Stimulated activated memory B cell treated with anti-CD40 and anti-IgM and Interleukin-4, amounts not matched to agents 10 μg/mL and 1 μg/mL and 100 μg/mL, for 72 hours (primary cell): ENCODE measurements around the gene TRIM32.
"Not testable (repeated sequence)": the region's sequence is repeated elsewhere in the genome, so short reads cannot be mapped to it uniquely, and the experiment has no call there.

Experiments
- ATAC-seq: fragments of 150-1000 bp; cut with Tn5 transposase; 2 replicates; pipeline ENCODE4 v1.10.0; 2021
- H3K27ac Mint-ChIP-seq: one replicate; pipeline ENCODE4 v1.8.0; 2022; ENCODE audit warnings: mild to moderate bottlenecking, mixed read lengths
- H3K27me3 Mint-ChIP-seq: one replicate; pipeline ENCODE4 v1.8.0; 2022; ENCODE audit warnings: mixed read lengths
- H3K36me3 Mint-ChIP-seq: one replicate; pipeline ENCODE4 v1.8.0; 2022; ENCODE audit warnings: mixed read lengths
- H3K4me1 Mint-ChIP-seq: one replicate; pipeline ENCODE4 v1.8.0; 2022; ENCODE audit warnings: mixed read lengths
- H3K4me3 Mint-ChIP-seq: one replicate; pipeline ENCODE4 v1.8.0; 2022; ENCODE audit warnings: mild to moderate bottlenecking, moderate library complexity, mixed read lengths
- H3K9me3 Mint-ChIP-seq: one replicate; pipeline ENCODE4 v1.8.0; 2022; ENCODE audit warnings: mixed read lengths

The TRIM32 gene

GRCh38 chr9:116662646-116663310 is 24.3 kb upstream of the TRIM32 start:
- no peak for ATAC-seq
- Mint-ChIP-seq H3K36me3 (no peaks in the 10 kb centered on the region), H3K4me3 (no peak overlapping the region), H3K4me1 (no peaks in the 10 kb centered on the region), H3K9me3 (no peaks in the 10 kb centered on the region), H3K27me3 (no peaks in the 10 kb centered on the region), H3K27ac (no peak overlapping the region)

- H3K4me1 Mint-ChIP-seq = no peaks in the 10 kb centered on the region
- H3K27ac Mint-ChIP-seq = no peak overlapping the region
- H3K36me3 Mint-ChIP-seq = no peaks in the 10 kb centered on the region
- no peak overlapping the region for H3K4me3 Mint-ChIP-seq
- no peak for ATAC-seq
- H3K27me3 Mint-ChIP-seq = no peaks in the 10 kb centered on the region
- peaks cover under 1% of the 10 kb centered on the region for H3K9me3 Mint-ChIP-seq
These were observed 23.5 kb upstream of the TRIM32 start for GRCh38 chr9:116663581-116663980.

- Mint-ChIP-seq H3K36me3 (peaks cover 16% of the 10 kb centered on the region), H3K4me1 (no peaks in the 10 kb centered on the region), H3K4me3 (no peak overlapping the region), H3K9me3 (peaks cover 13% of the 10 kb centered on the region), H3K27ac (no peak overlapping the region), H3K27me3 (no peaks in the 10 kb centered on the region)
- ATAC-seq = no peak
These were observed 18.0 kb upstream of the TRIM32 start for GRCh38 chr9:116668970-116669695.

- H3K4me1 Mint-ChIP-seq = no peaks in the 10 kb centered on the region
- no peak overlapping the region for H3K4me3 Mint-ChIP-seq
- no peaks in the 10 kb centered on the region for H3K27me3 Mint-ChIP-seq
- H3K27ac Mint-ChIP-seq = no peak overlapping the region
- peaks cover 24% of the 10 kb centered on the region for H3K9me3 Mint-ChIP-seq
- H3K36me3 Mint-ChIP-seq = peaks cover 29% of the 10 kb centered on the region
- ATAC-seq = peak; percentile 59
These were observed 15.5 kb upstream of the TRIM32 start for GRCh38 chr9:116671605-116672004.

GRCh38 chr9:116673375-116673774 is 13.7 kb upstream of the TRIM32 start:
- ATAC-seq = no peak
- Mint-ChIP-seq H3K4me3 (no peak overlapping the region), H3K4me1 (no peaks in the 10 kb centered on the region), H3K36me3 (peaks cover 29% of the 10 kb centered on the region), H3K27ac (no peak overlapping the region), H3K9me3 (peaks cover 24% of the 10 kb centered on the region), H3K27me3 (no peaks in the 10 kb centered on the region)

GRCh38 chr9:116674210-116674980 is 12.7 kb upstream of the TRIM32 start:
- H3K4me3 Mint-ChIP-seq = no peak overlapping the region
- no peaks in the 10 kb centered on the region for H3K4me1 Mint-ChIP-seq
- H3K9me3 Mint-ChIP-seq = peaks cover 21% of the 10 kb centered on the region
- H3K27ac Mint-ChIP-seq = no peak overlapping the region
- no peaks in the 10 kb centered on the region for H3K27me3 Mint-ChIP-seq
- ATAC-seq = no peak
- peaks cover 29% of the 10 kb centered on the region for H3K36me3 Mint-ChIP-seq

- ATAC-seq = no peak
- no peaks in the 10 kb centered on the region for H3K27me3 Mint-ChIP-seq
- H3K4me3 Mint-ChIP-seq = no peak overlapping the region
- no peak overlapping the region for H3K27ac Mint-ChIP-seq
- H3K9me3 Mint-ChIP-seq = peaks cover 5% of the 10 kb centered on the region
- H3K4me1 Mint-ChIP-seq = peaks cover 23% of the 10 kb centered on the region
- peaks cover 6% of the 10 kb centered on the region for H3K36me3 Mint-ChIP-seq
These were observed 3.6 kb upstream of the TRIM32 start for GRCh38 chr9:116683535-116683934.

- H3K9me3 Mint-ChIP-seq = peaks cover 2% of the 10 kb centered on the region
- peaks cover 37% of the 10 kb centered on the region for H3K4me1 Mint-ChIP-seq
- no peak overlapping the region for H3K27ac Mint-ChIP-seq
- ATAC-seq = no peak
- peaks cover 6% of the 10 kb centered on the region for H3K36me3 Mint-ChIP-seq
- H3K4me3 Mint-ChIP-seq = no peak overlapping the region
- H3K27me3 Mint-ChIP-seq = no peaks in the 10 kb centered on the region
These were observed 1.9 kb upstream of the TRIM32 start for GRCh38 chr9:116685166-116685565.

GRCh38 chr9:116686135-116686534 is 970 bp upstream of the TRIM32 start:
- no peak for ATAC-seq
- Mint-ChIP-seq H3K4me3 (peak overlapping the region; percentile 89), H3K9me3 (peaks cover 2% of the 10 kb centered on the region), H3K4me1 (peaks cover 44% of the 10 kb centered on the region), H3K36me3 (peaks cover 6% of the 10 kb centered on the region), H3K27ac (peak overlapping the region; percentile 77), H3K27me3 (no peaks in the 10 kb centered on the region)

- Mint-ChIP-seq H3K27me3 (no peaks in the 10 kb centered on the region), H3K9me3 (peaks cover 2% of the 10 kb centered on the region), H3K4me3 (peak overlapping the region; percentile 89), H3K36me3 (peaks cover 6% of the 10 kb centered on the region), H3K27ac (peak overlapping the region; percentile 77), H3K4me1 (peaks cover 49% of the 10 kb centered on the region)
- peak; percentile 59 for ATAC-seq
These were observed 422 bp upstream of the TRIM32 start for GRCh38 chr9:116686693-116687073.

GRCh38 chr9:116687754-116688135 is 640 bp downstream of the TRIM32 start:
- H3K4me1 Mint-ChIP-seq = peaks cover 58% of the 10 kb centered on the region
- H3K4me3 Mint-ChIP-seq = peak overlapping the region; percentile 89
- H3K27ac Mint-ChIP-seq = peak overlapping the region; percentile 77
- no peak for ATAC-seq
- peaks cover 6% of the 10 kb centered on the region for H3K36me3 Mint-ChIP-seq
- no peaks in the 10 kb centered on the region for H3K27me3 Mint-ChIP-seq
- peaks cover 2% of the 10 kb centered on the region for H3K9me3 Mint-ChIP-seq

- no peak overlapping the region for H3K4me3 Mint-ChIP-seq
- peaks cover 2% of the 10 kb centered on the region for H3K9me3 Mint-ChIP-seq
- peak overlapping the region; percentile 77 for H3K27ac Mint-ChIP-seq
- H3K36me3 Mint-ChIP-seq = peaks cover 6% of the 10 kb centered on the region
- peaks cover 67% of the 10 kb centered on the region for H3K4me1 Mint-ChIP-seq
- ATAC-seq = no peak
- H3K27me3 Mint-ChIP-seq = no peaks in the 10 kb centered on the region
These were observed 1.8 kb downstream of the TRIM32 start for GRCh38 chr9:116688806-116689485.

GRCh38 chr9:116689486-116690032 is 2.5 kb downstream of the TRIM32 start:
- peaks cover 3% of the 10 kb centered on the region for H3K36me3 Mint-ChIP-seq
- no peak for ATAC-seq
- peaks cover 67% of the 10 kb centered on the region for H3K4me1 Mint-ChIP-seq
- H3K27ac Mint-ChIP-seq = no peak overlapping the region
- H3K27me3 Mint-ChIP-seq = no peaks in the 10 kb centered on the region
- H3K4me3 Mint-ChIP-seq = no peak overlapping the region
- peaks cover 1% of the 10 kb centered on the region for H3K9me3 Mint-ChIP-seq

- H3K4me3 Mint-ChIP-seq, H3K27ac Mint-ChIP-seq, ATAC-seq, H3K36me3 Mint-ChIP-seq, H3K27me3 Mint-ChIP-seq, H3K9me3 Mint-ChIP-seq: not testable (repeated sequence)
- peaks cover 69% of the 10 kb centered on the region for H3K4me1 Mint-ChIP-seq
These were observed 3.7 kb downstream of the TRIM32 start for GRCh38 chr9:116690805-116691204.

- no peaks in the 10 kb centered on the region for H3K9me3 Mint-ChIP-seq
- no peak for ATAC-seq
- H3K4me3 Mint-ChIP-seq = no peak overlapping the region
- H3K4me1 Mint-ChIP-seq = peaks cover 71% of the 10 kb centered on the region
- no peak overlapping the region for H3K27ac Mint-ChIP-seq
- H3K36me3 Mint-ChIP-seq = peaks cover 10% of the 10 kb centered on the region
- H3K27me3 Mint-ChIP-seq = no peaks in the 10 kb centered on the region
These were observed 4.5 kb downstream of the TRIM32 start for GRCh38 chr9:116691607-116692006.
